ENCODE data around the gene RDH13.
"Not testable (repeated sequence)": the region's sequence is repeated elsewhere in the genome, so short reads cannot be mapped to it uniquely, and the experiment has no call there.

The RDH13 gene

GRCh38 chr19:55032170-55032800, 30.7 kb downstream of the RDH13 start:
- Histone ChIP-seq H3K4me3 (ENCODE audit: insufficient read depth, low read depth, low read length) (no peak overlapping the region), H3K27me3 (ENCODE audit: control insufficient read depth, insufficient read depth, low read length, poor library complexity, severe bottlenecking) (no peaks in the 10 kb centered on the region), H3K4me1 (ENCODE audit: control insufficient read depth, insufficient read depth, low read length) (no peaks in the 10 kb centered on the region), H3K27ac (ENCODE audit: insufficient read depth, low read depth, low read length, poor library complexity, severe bottlenecking) (no peak overlapping the region), H3K9me3 (ENCODE audit: control insufficient read depth, low read length) (no peaks in the 10 kb centered on the region), H3K36me3 (ENCODE audit: control insufficient read depth, insufficient read depth, low read length) (no peaks in the 10 kb centered on the region)
- 94 to 96% methylated on average over 22 of the region's 22 CpGs for WGBS, 2 experiments

GRCh38 chr19:55031178-55031577, 31.8 kb downstream of the RDH13 start:
- no peak overlapping the region for H3K27ac ChIP-seq (ENCODE audit: insufficient read depth, low read depth, low read length, poor library complexity, severe bottlenecking)
- no peaks in the 10 kb centered on the region for H3K36me3 ChIP-seq (ENCODE audit: control insufficient read depth, insufficient read depth, low read length)
- no peaks in the 10 kb centered on the region for H3K9me3 ChIP-seq (ENCODE audit: control insufficient read depth, low read length)
- 95 to 96% methylated on average over 7 of the region's 7 CpGs for WGBS, 2 experiments
- no peaks in the 10 kb centered on the region for H3K4me1 ChIP-seq (ENCODE audit: control insufficient read depth, insufficient read depth, low read length)
- H3K4me3 ChIP-seq (ENCODE audit: insufficient read depth, low read depth, low read length): no peak overlapping the region
- no peaks in the 10 kb centered on the region for H3K27me3 ChIP-seq (ENCODE audit: control insufficient read depth, insufficient read depth, low read length, poor library complexity, severe bottlenecking)

- WGBS, 2 experiments: 96 to 98% methylated on average over 7 of the region's 7 CpGs
- H3K4me1 ChIP-seq (ENCODE audit: control insufficient read depth, insufficient read depth, low read length): no peaks in the 10 kb centered on the region
- H3K27ac ChIP-seq (ENCODE audit: insufficient read depth, low read depth, low read length, poor library complexity, severe bottlenecking): no peak overlapping the region
- no peaks in the 10 kb centered on the region for H3K9me3 ChIP-seq (ENCODE audit: control insufficient read depth, low read length)
- H3K4me3 ChIP-seq (ENCODE audit: insufficient read depth, low read depth, low read length): no peak overlapping the region
- H3K36me3 ChIP-seq (ENCODE audit: control insufficient read depth, insufficient read depth, low read length): no peaks in the 10 kb centered on the region
- no peaks in the 10 kb centered on the region for H3K27me3 ChIP-seq (ENCODE audit: control insufficient read depth, insufficient read depth, low read length, poor library complexity, severe bottlenecking)
These were observed 34.2 kb downstream of the RDH13 start for GRCh38 chr19:55028757-55029156.

GRCh38 chr19:55027472-55028337, 35.2 kb downstream of the RDH13 start:
- Histone ChIP-seq H3K4me3 (ENCODE audit: insufficient read depth, low read depth, low read length) (no peak overlapping the region), H3K36me3 (ENCODE audit: control insufficient read depth, insufficient read depth, low read length) (no peaks in the 10 kb centered on the region), H3K4me1 (ENCODE audit: control insufficient read depth, insufficient read depth, low read length) (no peaks in the 10 kb centered on the region), H3K9me3 (ENCODE audit: control insufficient read depth, low read length) (no peaks in the 10 kb centered on the region), H3K27me3 (ENCODE audit: control insufficient read depth, insufficient read depth, low read length, poor library complexity, severe bottlenecking) (no peaks in the 10 kb centered on the region), H3K27ac (ENCODE audit: insufficient read depth, low read depth, low read length, poor library complexity, severe bottlenecking) (no peak overlapping the region)
- 89 to 92% methylated on average over 21 of the region's 21 CpGs for WGBS, 2 experiments

- not testable (repeated sequence) for H3K4me1 ChIP-seq (ENCODE audit: control insufficient read depth, insufficient read depth, low read length); H3K4me3 ChIP-seq (ENCODE audit: insufficient read depth, low read depth, low read length); H3K27ac ChIP-seq (ENCODE audit: insufficient read depth, low read depth, low read length, poor library complexity, severe bottlenecking); H3K27me3 ChIP-seq (ENCODE audit: control insufficient read depth, insufficient read depth, low read length, poor library complexity, severe bottlenecking); H3K9me3 ChIP-seq (ENCODE audit: control insufficient read depth, low read length); H3K36me3 ChIP-seq (ENCODE audit: control insufficient read depth, insufficient read depth, low read length)
- WGBS, 2 experiments: 90 to 100% methylated on average over 2 to 5 of the region's 12 CpGs
These were observed 35.8 kb downstream of the RDH13 start for GRCh38 chr19:55027140-55027471.

- Histone ChIP-seq H3K4me3 (ENCODE audit: insufficient read depth, low read depth, low read length) (no peak overlapping the region), H3K4me1 (ENCODE audit: control insufficient read depth, insufficient read depth, low read length) (no peaks in the 10 kb centered on the region), H3K27ac (ENCODE audit: insufficient read depth, low read depth, low read length, poor library complexity, severe bottlenecking) (no peak overlapping the region), H3K27me3 (ENCODE audit: control insufficient read depth, insufficient read depth, low read length, poor library complexity, severe bottlenecking) (no peaks in the 10 kb centered on the region), H3K36me3 (ENCODE audit: control insufficient read depth, insufficient read depth, low read length) (no peaks in the 10 kb centered on the region), H3K9me3 (ENCODE audit: control insufficient read depth, low read length) (no peaks in the 10 kb centered on the region)
- 63 to 72% methylated on average over 11 of the region's 11 CpGs for WGBS, 2 experiments
These were observed 38.8 kb downstream of the RDH13 start for GRCh38 chr19:55024111-55024510.

GRCh38 chr19:55020351-55020750, 42.6 kb downstream of the RDH13 start:
- not testable (repeated sequence) for H3K4me1 ChIP-seq (ENCODE audit: control insufficient read depth, insufficient read depth, low read length); H3K4me3 ChIP-seq (ENCODE audit: insufficient read depth, low read depth, low read length); H3K27me3 ChIP-seq (ENCODE audit: control insufficient read depth, insufficient read depth, low read length, poor library complexity, severe bottlenecking); H3K36me3 ChIP-seq (ENCODE audit: control insufficient read depth, insufficient read depth, low read length); H3K9me3 ChIP-seq (ENCODE audit: control insufficient read depth, low read length); H3K27ac ChIP-seq (ENCODE audit: insufficient read depth, low read depth, low read length, poor library complexity, severe bottlenecking)

GRCh38 chr19:55018633-55019032, 44.3 kb downstream of the RDH13 start:
- WGBS, 2 experiments: 82 to 86% methylated on average over 9 of the region's 9 CpGs
- Histone ChIP-seq H3K27ac (ENCODE audit: insufficient read depth, low read depth, low read length, poor library complexity, severe bottlenecking) (no peak overlapping the region), H3K36me3 (ENCODE audit: control insufficient read depth, insufficient read depth, low read length) (no peaks in the 10 kb centered on the region), H3K4me1 (ENCODE audit: control insufficient read depth, insufficient read depth, low read length) (no peaks in the 10 kb centered on the region), H3K27me3 (ENCODE audit: control insufficient read depth, insufficient read depth, low read length, poor library complexity, severe bottlenecking) (no peaks in the 10 kb centered on the region), H3K4me3 (ENCODE audit: insufficient read depth, low read depth, low read length) (no peak overlapping the region), H3K9me3 (ENCODE audit: control insufficient read depth, low read length) (no peaks in the 10 kb centered on the region)

GRCh38 chr19:55018216-55018615, 44.7 kb downstream of the RDH13 start:
- no peaks in the 10 kb centered on the region for H3K4me1 ChIP-seq (ENCODE audit: control insufficient read depth, insufficient read depth, low read length)
- H3K27me3 ChIP-seq (ENCODE audit: control insufficient read depth, insufficient read depth, low read length, poor library complexity, severe bottlenecking): no peaks in the 10 kb centered on the region
- no peak overlapping the region for H3K27ac ChIP-seq (ENCODE audit: insufficient read depth, low read depth, low read length, poor library complexity, severe bottlenecking)
- H3K4me3 ChIP-seq (ENCODE audit: insufficient read depth, low read depth, low read length): no peak overlapping the region
- H3K9me3 ChIP-seq (ENCODE audit: control insufficient read depth, low read length): no peaks in the 10 kb centered on the region
- WGBS, 2 experiments: 88 to 89% methylated on average over 15 of the region's 15 CpGs
- H3K36me3 ChIP-seq (ENCODE audit: control insufficient read depth, insufficient read depth, low read length): no peaks in the 10 kb centered on the region

- no peak overlapping the region for H3K27ac ChIP-seq (ENCODE audit: insufficient read depth, low read depth, low read length, poor library complexity, severe bottlenecking)
- H3K4me1 ChIP-seq (ENCODE audit: control insufficient read depth, insufficient read depth, low read length): peaks cover 3% of the 10 kb centered on the region
- no peaks in the 10 kb centered on the region for H3K9me3 ChIP-seq (ENCODE audit: control insufficient read depth, low read length)
- H3K36me3 ChIP-seq (ENCODE audit: control insufficient read depth, insufficient read depth, low read length): no peaks in the 10 kb centered on the region
- H3K27me3 ChIP-seq (ENCODE audit: control insufficient read depth, insufficient read depth, low read length, poor library complexity, severe bottlenecking): no peaks in the 10 kb centered on the region
- WGBS, 2 experiments: 83 to 91% methylated on average over 3 of the region's 3 CpGs
- no peak overlapping the region for H3K4me3 ChIP-seq (ENCODE audit: insufficient read depth, low read depth, low read length)
These were observed 46.9 kb downstream of the RDH13 start for GRCh38 chr19:55016017-55016416.
